Rectal smooth muscle tissue (tissue), 1 donor: ENCODE measurements around the gene TAC4.

Experiments used
- H3K27ac ChIP-seq: one replicate; pipeline ENCODE4 v1.7.0; 2013; ENCODE audit warnings: low read depth, low read length, inconsistent platforms
- H3K27me3 ChIP-seq: one replicate; pipeline ENCODE4 v1.7.0; 2013; ENCODE audit warnings: low read length; ENCODE audit not compliant: control insufficient read depth, insufficient read depth
- H3K36me3 ChIP-seq: one replicate; pipeline ENCODE4 v1.7.0; 2013; ENCODE audit warnings: low read length; ENCODE audit not compliant: control insufficient read depth, insufficient read depth
- H3K4me1 ChIP-seq: one replicate; pipeline ENCODE4 v1.7.0; 2013; ENCODE audit warnings: low read length; ENCODE audit not compliant: control insufficient read depth, insufficient read depth
- H3K4me3 ChIP-seq: one replicate; pipeline ENCODE4 v1.7.0; 2013; ENCODE audit warnings: low read length
- H3K9ac ChIP-seq: one replicate; pipeline ENCODE4 v1.7.0; 2013; ENCODE audit warnings: low read length

TAC4 gene

DNA sequence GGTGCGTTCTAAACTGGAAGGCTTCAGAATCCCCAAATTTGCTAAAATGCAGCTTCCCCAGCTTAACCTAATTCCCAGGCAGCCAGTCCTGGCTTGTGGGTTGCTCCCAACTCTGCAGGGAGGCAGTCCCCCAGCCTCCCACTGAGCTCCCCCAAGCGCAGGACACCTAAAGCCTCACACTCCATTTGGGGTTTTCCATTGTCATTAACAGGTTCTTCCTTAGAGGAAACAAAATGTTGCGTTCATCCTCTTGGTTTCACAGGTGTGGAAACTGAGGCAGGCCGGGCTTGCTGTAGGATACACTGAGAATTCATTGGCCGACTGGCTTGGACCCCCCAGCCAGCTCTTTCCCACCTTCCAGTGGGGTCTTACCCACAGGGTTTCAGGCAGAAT, 2.3 kb upstream of the TAC4 start:
- no peak overlapping the region for H3K9ac ChIP-seq
- H3K27me3 ChIP-seq: peaks cover 3% of the 10 kb centered on the region
- H3K27ac ChIP-seq: no peak overlapping the region
- no peak overlapping the region for H3K4me3 ChIP-seq
- peaks cover 5% of the 10 kb centered on the region for H3K4me1 ChIP-seq
- no peaks in the 10 kb centered on the region for H3K36me3 ChIP-seq

DNA sequence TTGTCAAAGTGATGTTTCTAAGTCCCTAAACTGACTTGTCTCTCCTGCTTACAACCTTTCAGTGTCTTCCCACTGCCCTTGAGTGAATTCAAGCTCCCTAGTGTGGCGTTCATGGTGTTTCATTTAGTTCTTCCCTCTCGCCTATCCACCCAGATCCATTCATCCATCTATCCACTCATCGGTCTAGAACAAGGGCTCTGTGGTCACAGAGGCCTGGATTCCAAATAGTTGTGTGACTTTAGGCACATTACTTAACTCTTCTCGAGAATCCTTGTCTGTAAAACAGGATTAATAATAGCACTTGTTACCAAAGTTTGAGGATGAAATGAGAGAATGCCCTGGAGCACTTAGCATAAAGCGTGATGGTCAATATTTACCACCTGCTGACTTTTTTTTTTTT, 870 bp upstream of the TAC4 start:
- no peak overlapping the region for H3K9ac ChIP-seq
- H3K4me1 ChIP-seq: peaks cover 9% of the 10 kb centered on the region
- no peak overlapping the region for H3K27ac ChIP-seq
- H3K4me3 ChIP-seq: no peak overlapping the region
- H3K36me3 ChIP-seq: no peaks in the 10 kb centered on the region
- H3K27me3 ChIP-seq: peaks cover 3% of the 10 kb centered on the region

DNA sequence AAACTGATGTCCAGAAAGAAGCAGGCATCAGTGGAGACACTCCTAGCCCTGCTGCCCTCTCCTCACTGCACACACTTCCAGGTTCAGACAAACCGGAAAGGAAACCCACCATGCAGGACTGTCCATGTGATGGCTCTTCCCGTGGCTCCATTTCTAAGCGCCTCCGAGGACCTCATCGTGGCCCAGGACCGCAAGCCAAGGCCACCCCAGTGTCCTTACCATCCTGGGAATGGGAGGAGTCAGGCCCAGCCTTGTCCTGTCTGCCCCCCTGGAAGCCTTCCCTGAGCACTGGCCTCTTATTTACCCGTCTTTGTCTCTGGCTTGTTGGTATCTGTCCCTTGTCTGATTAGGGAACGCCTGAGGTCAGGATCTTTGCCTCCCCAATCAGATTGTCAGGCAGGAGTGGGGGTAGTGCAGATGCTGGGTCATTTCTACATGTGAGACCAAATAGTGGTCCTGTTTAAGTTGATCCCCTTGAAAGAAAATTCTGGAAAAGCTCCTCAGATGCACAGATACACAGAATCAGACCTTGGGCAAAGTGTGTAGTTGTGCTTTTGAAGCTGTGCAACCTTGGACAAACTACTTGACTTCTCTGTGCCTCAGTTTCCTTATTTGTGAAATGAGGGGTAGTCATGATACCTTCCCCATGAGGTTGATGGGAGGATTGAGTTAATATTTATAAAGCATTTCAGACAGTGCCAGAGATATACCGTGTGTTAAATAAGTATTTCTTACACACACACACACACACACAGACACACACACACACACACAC, 744 bp downstream of the TAC4 start:
- peaks cover 16% of the 10 kb centered on the region for H3K4me1 ChIP-seq
- no peak overlapping the region for H3K4me3 ChIP-seq
- peaks cover 3% of the 10 kb centered on the region for H3K36me3 ChIP-seq
- H3K27me3 ChIP-seq: no peaks in the 10 kb centered on the region
- no peak overlapping the region for H3K9ac ChIP-seq
- no peak overlapping the region for H3K27ac ChIP-seq

DNA sequence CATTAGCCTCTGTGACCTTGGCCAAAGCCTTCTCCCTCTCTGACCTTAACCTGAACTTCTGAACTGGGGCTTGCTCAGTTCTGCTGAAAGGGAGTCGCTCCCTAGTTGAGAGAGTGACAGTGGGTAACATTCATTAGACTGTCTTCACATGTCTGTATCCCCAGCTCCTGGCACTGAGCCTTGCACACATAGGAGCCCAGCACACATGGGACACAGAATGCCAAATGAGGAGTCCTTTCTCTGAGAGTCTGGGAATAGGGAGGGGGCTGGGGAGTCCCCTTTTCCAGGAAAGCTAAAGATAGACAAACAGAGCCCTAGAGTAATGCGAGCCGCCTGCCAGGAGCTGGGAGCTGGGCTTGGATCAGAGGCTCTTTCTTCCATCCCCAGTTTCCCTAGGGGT, 2.5 kb downstream of the TAC4 start:
- Histone ChIP-seq H3K9ac (no peak overlapping the region), H3K4me3 (no peak overlapping the region), H3K27me3 (no peaks in the 10 kb centered on the region), H3K27ac (peak overlapping the region; percentile 38), H3K36me3 (peaks cover 3% of the 10 kb centered on the region), H3K4me1 (peaks cover 12% of the 10 kb centered on the region)

DNA sequence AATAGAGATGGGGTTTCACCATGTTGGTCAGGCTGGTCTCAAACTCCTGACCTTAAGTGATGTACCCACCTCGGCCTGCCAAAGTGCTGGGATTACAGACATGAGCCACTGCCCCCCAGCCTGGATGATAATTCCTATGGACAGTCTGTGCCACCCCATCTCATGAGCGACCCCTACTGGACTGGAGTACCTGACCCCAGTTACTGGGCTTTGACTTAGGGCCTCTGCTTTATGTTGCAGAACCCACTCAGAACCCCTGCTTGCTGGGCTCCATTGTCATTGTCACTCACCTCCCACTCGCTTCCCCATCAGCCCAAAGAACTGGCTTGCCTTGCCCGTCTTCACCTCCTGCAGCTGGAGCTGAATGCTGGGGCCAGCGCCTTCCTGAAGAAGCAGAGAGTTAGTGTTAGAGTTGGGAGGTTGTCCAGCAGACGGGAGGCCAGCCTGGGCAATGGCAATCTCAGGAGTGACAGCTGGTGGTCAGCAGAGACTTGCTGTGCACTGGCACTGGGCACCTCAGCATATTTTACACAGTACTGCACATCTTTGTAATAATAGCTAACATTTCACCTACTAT, 4.0 kb downstream of the TAC4 start:
- Histone ChIP-seq H3K4me1 (peaks cover 12% of the 10 kb centered on the region), H3K27ac (no peak overlapping the region)

DNA sequence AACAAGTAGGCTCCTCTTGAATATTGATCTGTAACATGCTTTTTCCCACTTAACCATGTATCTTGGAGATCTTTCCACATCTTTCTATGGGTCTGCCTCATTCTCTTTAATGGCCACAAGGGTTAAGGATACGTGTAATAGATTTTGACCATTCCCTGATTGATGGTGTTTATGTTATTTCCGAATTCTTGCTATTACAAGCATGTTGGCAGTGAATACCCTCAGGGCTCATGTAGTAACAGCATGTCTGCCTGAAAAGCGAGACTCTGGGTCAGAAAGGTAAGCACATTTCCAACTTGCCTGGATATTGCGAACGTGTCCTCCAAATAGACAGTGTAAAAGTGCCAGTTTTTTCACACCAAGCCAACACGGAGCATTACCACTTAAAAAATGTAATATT, 5.0 kb downstream of the TAC4 start:
- H3K27ac ChIP-seq: no peak overlapping the region
- H3K27me3 ChIP-seq: no peaks in the 10 kb centered on the region
- peaks cover 12% of the 10 kb centered on the region for H3K4me1 ChIP-seq
- no peak overlapping the region for H3K4me3 ChIP-seq
- H3K9ac ChIP-seq: no peak overlapping the region
- peaks cover 3% of the 10 kb centered on the region for H3K36me3 ChIP-seq

More for the DNA sequence above, 4.0 kb downstream of the TAC4 start:
- Histone ChIP-seq H3K27me3 (no peaks in the 10 kb centered on the region), H3K4me3 (no peak overlapping the region), H3K36me3 (peaks cover 3% of the 10 kb centered on the region), H3K9ac (no peak overlapping the region)

DNA sequence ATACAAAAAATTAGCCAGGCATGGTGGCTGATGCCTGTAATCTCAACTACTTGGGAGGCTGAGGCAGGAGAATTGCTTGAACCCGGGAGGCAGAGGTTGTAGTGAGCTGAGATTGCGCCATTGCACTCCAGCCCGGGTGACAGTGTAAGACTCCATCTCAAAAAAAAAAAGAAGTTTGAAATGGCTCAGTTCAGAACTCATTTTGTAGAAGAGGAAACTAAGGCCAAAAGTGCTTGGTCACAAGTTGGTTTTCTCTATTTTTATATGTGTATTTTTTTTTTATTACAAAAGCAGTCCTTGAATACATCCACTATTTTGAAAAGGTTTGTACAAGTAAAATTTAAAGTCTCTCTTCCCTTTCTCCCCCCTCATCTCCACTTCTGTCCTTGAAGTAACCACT, 5.5 kb downstream of the TAC4 start:
- Histone ChIP-seq H3K27me3 (no peaks in the 10 kb centered on the region), H3K36me3 (peaks cover 3% of the 10 kb centered on the region), H3K4me1 (peaks cover 12% of the 10 kb centered on the region), H3K4me3 (no peak overlapping the region), H3K9ac (no peak overlapping the region), H3K27ac (no peak overlapping the region)

DNA sequence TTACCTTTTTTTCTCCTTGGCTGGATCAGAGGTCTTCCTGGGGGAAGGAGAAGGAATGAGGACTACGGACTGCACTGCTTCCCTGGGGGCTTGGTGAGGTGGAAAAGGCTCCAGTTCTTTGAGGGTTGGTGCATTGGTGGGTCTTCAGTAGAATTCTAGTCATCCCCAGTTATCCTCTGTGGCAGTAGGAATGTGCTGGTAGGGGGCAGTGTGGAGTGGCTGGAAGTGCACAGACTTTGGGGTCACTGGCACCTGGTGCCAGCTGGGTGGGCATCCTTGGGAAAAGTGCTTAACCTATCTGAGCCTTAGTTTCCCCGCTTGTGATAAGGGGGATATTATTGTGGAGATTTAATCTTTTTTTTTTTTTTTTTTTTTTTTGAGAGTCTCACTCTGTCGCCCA, 6.3 kb downstream of the TAC4 start:
- H3K27ac ChIP-seq: no peak overlapping the region
- H3K4me3 ChIP-seq: no peak overlapping the region
- H3K4me1 ChIP-seq: peaks cover 12% of the 10 kb centered on the region
- H3K36me3 ChIP-seq: peaks cover 3% of the 10 kb centered on the region
- H3K27me3 ChIP-seq: no peaks in the 10 kb centered on the region
- H3K9ac ChIP-seq: no peak overlapping the region

DNA sequence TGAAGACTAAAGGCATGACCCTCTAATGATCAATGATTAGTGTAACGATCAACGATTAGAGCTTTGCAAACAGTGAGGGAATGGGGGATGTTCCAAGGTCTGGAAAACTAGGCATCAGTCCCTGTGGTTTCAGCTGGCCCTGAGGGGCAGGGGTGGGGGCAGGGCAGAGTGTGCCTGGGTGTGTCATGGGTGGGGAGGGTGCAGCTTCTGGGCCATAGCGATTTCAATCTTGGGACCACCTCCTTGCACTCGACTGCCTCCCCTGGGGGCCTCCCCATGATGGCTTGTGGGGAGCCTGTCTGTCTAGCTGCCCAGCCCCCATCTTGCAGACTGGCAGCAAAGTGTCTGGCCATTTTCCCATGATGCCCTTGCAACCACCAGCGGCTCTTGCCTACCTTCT, 8.4 kb downstream of the TAC4 start:
- Histone ChIP-seq H3K27me3 (no peaks in the 10 kb centered on the region), H3K36me3 (peaks cover 3% of the 10 kb centered on the region), H3K4me3 (no peak overlapping the region), H3K9ac (no peak overlapping the region), H3K27ac (no peak overlapping the region), H3K4me1 (peaks cover 7% of the 10 kb centered on the region)

DNA sequence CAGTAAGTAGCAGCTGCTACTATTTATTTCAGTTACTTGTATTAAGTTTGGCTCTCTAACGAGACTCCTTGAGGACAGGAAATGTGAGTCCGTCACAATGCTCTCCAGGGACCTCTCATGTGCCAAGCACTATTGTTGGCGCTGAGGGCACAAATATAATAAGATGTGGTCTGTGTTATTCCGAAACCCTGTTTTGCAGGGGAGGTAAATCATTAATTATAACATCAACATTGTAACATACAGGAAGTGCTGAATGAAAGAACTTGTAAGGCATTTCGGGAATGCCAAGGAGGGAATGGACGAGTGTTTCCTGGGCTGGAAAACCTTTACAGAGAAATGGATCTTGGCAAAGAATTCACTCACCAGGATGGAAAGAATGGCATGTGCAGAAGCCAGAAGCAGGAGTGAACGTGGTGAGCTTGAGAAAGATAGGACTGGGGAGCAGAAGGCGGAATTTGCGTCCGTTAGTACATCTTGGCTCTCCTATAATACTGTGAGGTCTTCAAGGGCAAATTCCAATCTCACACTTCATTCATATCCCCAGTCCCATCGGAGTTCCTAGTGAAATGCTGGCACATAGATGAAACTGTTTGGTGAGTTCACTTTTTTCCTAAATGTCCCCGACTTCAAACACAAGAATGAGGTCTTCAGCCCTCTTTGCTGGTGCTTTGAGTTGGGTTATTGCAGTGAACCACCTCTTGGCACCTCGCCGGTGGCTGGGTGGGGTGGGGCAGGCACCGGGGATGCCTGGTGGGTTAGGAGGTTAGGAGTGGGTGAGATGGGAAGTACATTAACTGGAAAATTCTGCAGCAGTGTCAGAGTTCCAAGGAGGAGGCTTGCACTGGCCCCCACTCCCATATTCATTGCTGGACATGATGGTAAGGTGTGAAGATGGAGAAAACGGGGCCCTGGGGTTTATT, 11.5 kb downstream of the TAC4 start:
- no peak overlapping the region for H3K27ac ChIP-seq
- no peak overlapping the region for H3K9ac ChIP-seq
- peaks cover 14% of the 10 kb centered on the region for H3K36me3 ChIP-seq
- no peak overlapping the region for H3K4me3 ChIP-seq
- H3K4me1 ChIP-seq: no peaks in the 10 kb centered on the region
- no peaks in the 10 kb centered on the region for H3K27me3 ChIP-seq

DNA sequence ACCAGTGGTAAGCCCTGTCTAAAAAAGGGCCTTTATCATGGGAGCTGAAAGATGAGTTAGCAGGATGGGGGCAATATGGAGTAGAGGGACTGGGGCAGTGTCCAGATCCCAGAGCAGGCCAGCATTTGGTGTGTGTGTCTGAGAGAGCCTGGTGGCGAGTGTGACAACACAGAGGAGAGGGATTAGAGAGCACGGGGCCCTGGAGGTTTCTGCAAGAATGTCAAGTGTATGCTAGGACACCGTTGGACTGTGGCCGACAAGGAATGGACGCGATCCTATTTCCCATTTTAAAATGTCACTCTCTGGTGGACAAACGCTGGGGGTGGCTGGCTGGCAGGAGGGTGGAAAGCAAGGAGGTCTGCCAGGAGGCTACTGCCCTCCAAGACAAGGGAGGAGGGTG, 12.4 kb downstream of the TAC4 start:
- Histone ChIP-seq H3K27ac (no peak overlapping the region), H3K36me3 (peaks cover 17% of the 10 kb centered on the region), H3K27me3 (no peaks in the 10 kb centered on the region), H3K9ac (no peak overlapping the region), H3K4me3 (no peak overlapping the region), H3K4me1 (no peaks in the 10 kb centered on the region)

DNA sequence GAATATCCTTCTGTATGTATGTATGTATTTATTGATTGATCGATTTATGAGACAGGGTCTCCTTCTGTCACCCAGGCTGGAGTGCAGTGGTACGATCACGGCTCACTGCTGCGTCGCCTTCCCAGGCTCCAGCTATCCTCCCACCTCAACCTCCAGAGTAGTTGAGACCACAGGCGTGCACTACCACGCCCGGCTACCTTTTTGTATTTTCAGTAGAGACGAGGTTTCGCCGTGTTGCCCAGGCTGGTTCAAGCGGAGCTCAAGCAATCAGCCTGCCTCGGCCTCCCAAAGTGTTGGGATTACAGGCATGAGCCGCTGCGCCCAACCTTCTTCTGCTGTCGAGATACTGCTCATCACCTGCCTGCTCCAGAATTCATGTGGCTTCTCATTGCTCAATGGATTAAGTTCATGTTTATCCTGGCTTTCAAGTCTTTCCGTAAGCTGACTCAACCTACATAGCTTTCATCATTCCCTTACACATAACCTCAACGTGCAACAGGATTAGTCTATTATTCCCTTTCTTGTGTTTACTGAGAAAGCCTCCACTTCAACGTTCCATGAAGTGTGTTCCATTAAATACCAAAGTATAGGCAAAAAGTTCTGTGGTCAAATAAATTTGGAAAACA, 13.6 kb downstream of the TAC4 start:
- H3K9ac ChIP-seq: no peak overlapping the region
- H3K36me3 ChIP-seq: peaks cover 19% of the 10 kb centered on the region
- no peaks in the 10 kb centered on the region for H3K4me1 ChIP-seq
- no peak overlapping the region for H3K27ac ChIP-seq
- H3K27me3 ChIP-seq: no peaks in the 10 kb centered on the region
- no peak overlapping the region for H3K4me3 ChIP-seq
